IMR-90 (cell line): ENCODE data around the gene CEACAM16. TPM values are rescaled to one million over a fixed set of nuclear protein-coding genes. Genes with fewer than 3 reads are reported as not detected.

Experiments
- ATAC-seq: fragments of 200-7000 bp; cut with Tn5 transposase; 2 replicates; pipeline ENCODE4 v1.9.1; 2020; ENCODE audit warnings: low read depth, mild to moderate bottlenecking, moderate library complexity
- BruUV-seq: library from RNA; stranded (reverse); fragments of 400-500 nt; replicated peaks from 2 replicates; lab custom pipeline; 2021; lab: Mats Ljungman, UMichigan
- CTCF ChIA-PET: fragments of 300-600 bp; formaldehyde crosslinking; extraction: SDS; loops from one replicate; lab custom pipeline; 2021; ENCODE audit warnings: antibody characterized with exemption; lab: Yijun Ruan, JAX
- POLR2A ChIA-PET: fragments of 300-600 bp; sonication (Branson Sonifier 250); formaldehyde crosslinking; loops from one replicate; lab custom pipeline; 2022; ENCODE audit warnings: antibody characterized with exemption; ENCODE audit not compliant: unreplicated experiment; lab: Charles Lee
- DNase-seq: peaks from one replicate; pipeline ENCODE4 v3.0.0; 2013
- H2AFZ ChIP-seq: replicated peaks from 2 replicates; pipeline ENCODE3; 2013; ENCODE audit warnings: low read length, mild to moderate bottlenecking; ENCODE audit not compliant: poor library complexity
- H2AK5ac ChIP-seq: 2 replicates; pipeline ENCODE4 v1.6.1; 2013; ENCODE audit warnings: low read depth, low read length, inconsistent platforms
- H2AK9ac ChIP-seq: replicated peaks from 2 replicates; pipeline ENCODE3; 2013; ENCODE audit warnings: mild to moderate bottlenecking, low read depth, low read length, moderate library complexity; ENCODE audit not compliant: poor library complexity
- H2BK120ac ChIP-seq: 2 replicates; pipeline ENCODE4 v1.6.1; 2013; ENCODE audit warnings: low read depth, low read length, inconsistent platforms
- H2BK15ac ChIP-seq: 3 replicates; pipeline ENCODE4 v1.6.1; 2013; ENCODE audit warnings: low read depth, low read length, inconsistent platforms
- H2BK20ac ChIP-seq: 2 replicates; pipeline ENCODE4 v1.6.1; 2013; ENCODE audit warnings: low read depth, mild to moderate bottlenecking, inconsistent platforms, low read length, moderate library complexity
- H2BK5ac ChIP-seq: 2 replicates; pipeline ENCODE4 v1.6.1; 2013; ENCODE audit warnings: mild to moderate bottlenecking, low read depth, low read length, inconsistent platforms; ENCODE audit not compliant: poor library complexity, severe bottlenecking
- H3K14ac ChIP-seq: replicated peaks from 2 replicates; pipeline ENCODE4 v1.6.1; 2013; ENCODE audit warnings: low read depth, low read length, inconsistent platforms
- H3K18ac ChIP-seq: 2 replicates; pipeline ENCODE4 v1.6.1; 2013; ENCODE audit warnings: low read depth, low read length, control low read depth
- H3K23ac ChIP-seq: 2 replicates; pipeline ENCODE4 v1.6.1; 2013; ENCODE audit warnings: low read depth, low read length, inconsistent platforms
- H3K27ac ChIP-seq: 2 replicates; pipeline ENCODE4 v1.5.1; 2013; ENCODE audit warnings: mild to moderate bottlenecking, control low read depth, low read length; ENCODE audit not compliant: insufficient read depth
- H3K27me3 ChIP-seq: 2 replicates; pipeline ENCODE4 v1.6.1; 2013; ENCODE audit warnings: low read length; ENCODE audit not compliant: control insufficient read depth, insufficient read depth
- H3K36me3 ChIP-seq: 2 replicates; pipeline ENCODE4 v1.6.1; 2013; ENCODE audit warnings: low read length, mixed read lengths; ENCODE audit not compliant: control insufficient read depth, insufficient read depth
- H3K4ac ChIP-seq: 2 replicates; pipeline ENCODE4 v1.6.1; 2013; ENCODE audit warnings: low read depth, low read length, inconsistent platforms
- H3K4me1 ChIP-seq: 2 replicates; pipeline ENCODE4 v1.6.1; 2013; ENCODE audit warnings: low read length, mixed read lengths; ENCODE audit not compliant: control insufficient read depth, insufficient read depth
- H3K4me2 ChIP-seq: 2 replicates; pipeline ENCODE4 v1.6.1; 2013; ENCODE audit warnings: low read depth, mild to moderate bottlenecking, control low read depth, low read length, moderate library complexity
- H3K4me3 ChIP-seq: 2 replicates; pipeline ENCODE4 v1.5.1; 2013; ENCODE audit warnings: low read depth, mild to moderate bottlenecking, control low read depth, low read length, moderate library complexity; ENCODE audit not compliant: insufficient read depth
- H3K56ac ChIP-seq: 2 replicates; pipeline ENCODE4 v1.6.1; 2013; ENCODE audit warnings: low read length, inconsistent platforms; ENCODE audit not compliant: insufficient read depth; ENCODE audit errors: extremely low read depth
- H3K79me1 ChIP-seq, 2 experiments: 2 replicates each; pipeline ENCODE4 v1.6.1; 2013; ENCODE audit warnings: low read length in 2 of 2, inconsistent platforms in 1 of 2, low read depth in 1 of 2
- H3K9ac ChIP-seq: 2 replicates; pipeline ENCODE4 v1.6.1; 2013; ENCODE audit warnings: low read depth, low read length, control low read depth
- H3K9me1 ChIP-seq: 2 replicates; pipeline ENCODE4 v1.6.1; 2013; ENCODE audit warnings: low read length, inconsistent platforms; ENCODE audit not compliant: insufficient read depth
- H3K9me3 ChIP-seq: 2 replicates; pipeline ENCODE4 v1.6.1; 2013; ENCODE audit warnings: low read length; ENCODE audit not compliant: control insufficient read depth, insufficient read depth
- H4K20me1 ChIP-seq: 2 replicates; pipeline ENCODE4 v1.6.1; 2013; ENCODE audit warnings: low read length, inconsistent platforms; ENCODE audit not compliant: insufficient read depth
- H4K5ac ChIP-seq: 2 replicates; pipeline ENCODE4 v1.6.1; 2013; ENCODE audit warnings: mild to moderate bottlenecking, low read depth, low read length, control low read depth
- H4K8ac ChIP-seq, 2 experiments: 2 replicates each; pipeline ENCODE4 v1.6.1; 2013; ENCODE audit warnings: low read depth in 2 of 2, low read length in 2 of 2, control low read depth in 1 of 2, inconsistent platforms in 1 of 2
- H4K91ac ChIP-seq: 2 replicates; pipeline ENCODE4 v1.6.1; 2013; ENCODE audit warnings: low read depth, low read length, inconsistent platforms; ENCODE audit not compliant: insufficient read depth
- CEBPB ChIP-seq: IDR thresholded peaks from 2 replicates; pipeline ENCODE4 v1.6.1; 2012; ENCODE audit warnings: low read depth, low read length, improper control_type of control experiment
- CHD1 ChIP-seq: IDR thresholded peaks from 2 replicates; pipeline ENCODE4 v1.6.1; 2012; ENCODE audit warnings: low read depth, low read length, improper control_type of control experiment
- MAFK ChIP-seq: IDR thresholded peaks from 2 replicates; pipeline ENCODE4 v1.6.1; 2012; ENCODE audit warnings: low read depth, low read length, improper control_type of control experiment
- MAZ ChIP-seq: IDR thresholded peaks from 2 replicates; pipeline ENCODE4 v1.6.1; 2012; ENCODE audit warnings: low read depth, mild to moderate bottlenecking, low read length, improper control_type of control experiment, moderate library complexity, borderline replicate concordance
- MXI1 ChIP-seq: IDR thresholded peaks from 2 replicates; pipeline ENCODE4 v1.6.1; 2012; ENCODE audit warnings: low read depth, mild to moderate bottlenecking, low read length, moderate library complexity, borderline replicate concordance
- POLR2A ChIP-seq: IDR thresholded peaks from 2 replicates; pipeline ENCODE4 v1.6.1; 2012; ENCODE audit warnings: mild to moderate bottlenecking, low read depth, low read length
- RAD21 ChIP-seq: IDR thresholded peaks from 2 replicates; pipeline ENCODE4 v1.6.1; 2012; ENCODE audit warnings: low read length, improper control_type of control experiment
- RCOR1 ChIP-seq: IDR thresholded peaks from 2 replicates; pipeline ENCODE4 v1.6.1; 2012; ENCODE audit warnings: mild to moderate bottlenecking, low read length, improper control_type of control experiment; ENCODE audit not compliant: insufficient replicate concordance
- RFX5 ChIP-seq: IDR thresholded peaks from 2 replicates; pipeline ENCODE4 v1.8.0; 2012; ENCODE audit warnings: low read depth, mild to moderate bottlenecking, low read length, moderate library complexity
- SMC3 ChIP-seq: fragments of 150-350 bp; IDR thresholded peaks from 2 replicates; pipeline ENCODE4 v1.6.1; 2016; ENCODE audit warnings: low read depth, mild to moderate bottlenecking, antibody characterized with exemption, low read length, moderate library complexity
- WGBS, 2 experiments: methylation state at CpG; one replicate each; pipeline versions ENCODE4 v1.1.5 to v1.1.7; 2013; ENCODE audit warnings: missing lambda C conversion rate in 2 of 2; ENCODE audit not compliant: insufficient read length in 1 of 2; ENCODE audit errors: extremely low coverage in 2 of 2; 5-methylcytosine and 5-hydroxymethylcytosine counted together
- dilution Hi-C: fragments of 300-500 bp; cut with HindIII; formaldehyde crosslinking; loops from one replicate; pipeline ENCODE4 v1.14.3; 2018; ENCODE audit warnings: low sequenced_read_pairs; ENCODE audit not compliant: unreplicated experiment
- in situ Hi-C: fragments of 300-500 bp; cut with MboI; formaldehyde crosslinking; loops from 3 replicates; pipeline ENCODE4 v1.14.3; 2019; ENCODE audit warnings: low sequenced_read_pairs, inconsistent platforms, mixed read lengths
- intact Hi-C: fragments of 100-400 bp; cut with micrococcal nuclease; formaldehyde crosslinking; loops from 2 replicates; pipeline ENCODE4 v1.10.0; 2022
- polyA plus RNA-seq, 3 experiments: library from polyadenylated mRNA; depleted of rRNA; stranded (reverse); fragments of >200 nt; gene quantifications; 2 replicates each; pipeline ENCODE4 v1.2.3, GENCODE V29; 2012; ENCODE audit warnings: low replicate concordance in 1 of 3
- total RNA-seq: library from RNA; depleted of rRNA; stranded (reverse); fragments of >200 nt; gene quantifications from 2 replicates; pipeline ENCODE4 v1.2.3, GENCODE V29; 2012
- TF ChIP-seq, protein P1 (sequence below): fragments of 150-350 bp; IDR thresholded peaks from 2 replicates; pipeline ENCODE4 v1.6.1; 2017; ENCODE audit warnings: mild to moderate bottlenecking, antibody characterized with exemption, low read length, low read depth
- TF ChIP-seq, protein P2 (sequence below): conservative IDR thresholded peaks from 2 replicates; pipeline ENCODE4 v1.5.1; 2012; ENCODE audit warnings: mild to moderate bottlenecking, low read depth, low read length, improper control_type of control experiment

CEACAM16 gene
- total and polyA plus RNA-seq, 2 of the 4 experiments (the other 2 are of a cell fraction), result not detected

DNA sequence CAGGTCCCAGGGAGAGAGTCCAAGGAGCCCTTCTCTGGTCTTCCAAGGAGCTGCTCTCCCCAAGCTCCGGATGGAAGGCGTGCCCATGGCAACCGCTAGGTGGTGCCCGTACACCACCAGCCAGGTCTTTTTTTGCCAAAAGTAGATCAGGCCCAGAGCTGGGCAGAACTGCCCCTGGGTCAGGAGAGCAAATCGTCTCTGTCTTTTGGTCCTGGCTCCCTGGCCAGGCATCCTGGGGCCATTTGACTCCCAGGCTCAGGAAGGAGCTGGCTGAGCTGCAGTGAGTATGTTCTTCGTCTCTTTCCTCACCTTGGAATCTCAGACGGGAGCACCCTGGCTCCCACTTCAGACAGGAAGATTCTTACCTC is 25.0 kb downstream of the CEACAM16 start:
- peaks cover 15% of the 10 kb centered on the region for H3K4me1 ChIP-seq
- no peak overlapping the region for H3K18ac ChIP-seq
- in situ Hi-C loops (loop anchor here (5.0 kb wide), 2 partner anchors 48 to 118 kb away; no protein-coding TSS in a partner anchor), dilution Hi-C loops (no loop called here), intact Hi-C loops (loop anchor here (1.0 to 5.0 kb wide), 3 partner anchors 33 to 120 kb away; no protein-coding TSS in a partner anchor)
- peak overlapping the region; percentile 84 for H2AK5ac ChIP-seq
- H3K9ac ChIP-seq, result peak overlapping the region; percentile 3; the same call in 1 of the 2 replicates
- no peak overlapping the region for H2BK5ac ChIP-seq
- no TSS peak for BruUV-seq
- 0 out of 2 replicates have a peak overlapping the region, but pooled peaks have one; percentile 10 for H3K27ac ChIP-seq
- H3K79me1 ChIP-seq, result no peaks in the 10 kb centered on the region
- no peak overlapping the region for H3K56ac ChIP-seq
- no peaks in the 10 kb centered on the region for H4K20me1 ChIP-seq
- peak; percentile 73 for DNase-seq
- 26% methylated on average over 7 of the region's 7 CpGs; no CpG with 5 or more reads in 1 of the 2 experiments for WGBS, 2 experiments
- H2BK120ac ChIP-seq, result peak overlapping the region; percentile 88
- peak overlapping the region; percentile 3; the same call in 1 of the 2 replicates for H4K5ac ChIP-seq
- peaks cover 7% of the 10 kb centered on the region for H3K9me1 ChIP-seq
- POLR2A ChIA-PET, result interaction anchor here (1.4 kb wide), 1 partner anchor 30 kb away, joined by 3 read pairs; no protein-coding TSS in a partner anchor
- H2AFZ ChIP-seq, result peak overlapping the region; percentile 77
- ATAC-seq, result peak; percentile 96
- H3K9me3 ChIP-seq, result no peaks in the 10 kb centered on the region
- H3K4me3 ChIP-seq, result no peak overlapping the region
- no peak for TF ChIP-seq CHD1
- no peak for TF ChIP-seq RCOR1
- TF ChIP-seq POLR2A, result no peak
- no peak for TF ChIP-seq MAZ
- no peak for TF ChIP-seq CEBPB
- TF ChIP-seq RFX5, result no peak
- peak; percentile 98 for TF ChIP-seq RAD21
- peak; percentile 98 for TF ChIP-seq SMC3
- TF ChIP-seq, protein P1, sequence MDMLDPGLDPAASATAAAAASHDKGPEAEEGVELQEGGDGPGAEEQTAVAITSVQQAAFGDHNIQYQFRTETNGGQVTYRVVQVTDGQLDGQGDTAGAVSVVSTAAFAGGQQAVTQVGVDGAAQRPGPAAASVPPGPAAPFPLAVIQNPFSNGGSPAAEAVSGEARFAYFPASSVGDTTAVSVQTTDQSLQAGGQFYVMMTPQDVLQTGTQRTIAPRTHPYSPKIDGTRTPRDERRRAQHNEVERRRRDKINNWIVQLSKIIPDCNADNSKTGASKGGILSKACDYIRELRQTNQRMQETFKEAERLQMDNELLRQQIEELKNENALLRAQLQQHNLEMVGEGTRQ, result no peak
- TF ChIP-seq MXI1, result no peak
- TF ChIP-seq, protein P2, sequence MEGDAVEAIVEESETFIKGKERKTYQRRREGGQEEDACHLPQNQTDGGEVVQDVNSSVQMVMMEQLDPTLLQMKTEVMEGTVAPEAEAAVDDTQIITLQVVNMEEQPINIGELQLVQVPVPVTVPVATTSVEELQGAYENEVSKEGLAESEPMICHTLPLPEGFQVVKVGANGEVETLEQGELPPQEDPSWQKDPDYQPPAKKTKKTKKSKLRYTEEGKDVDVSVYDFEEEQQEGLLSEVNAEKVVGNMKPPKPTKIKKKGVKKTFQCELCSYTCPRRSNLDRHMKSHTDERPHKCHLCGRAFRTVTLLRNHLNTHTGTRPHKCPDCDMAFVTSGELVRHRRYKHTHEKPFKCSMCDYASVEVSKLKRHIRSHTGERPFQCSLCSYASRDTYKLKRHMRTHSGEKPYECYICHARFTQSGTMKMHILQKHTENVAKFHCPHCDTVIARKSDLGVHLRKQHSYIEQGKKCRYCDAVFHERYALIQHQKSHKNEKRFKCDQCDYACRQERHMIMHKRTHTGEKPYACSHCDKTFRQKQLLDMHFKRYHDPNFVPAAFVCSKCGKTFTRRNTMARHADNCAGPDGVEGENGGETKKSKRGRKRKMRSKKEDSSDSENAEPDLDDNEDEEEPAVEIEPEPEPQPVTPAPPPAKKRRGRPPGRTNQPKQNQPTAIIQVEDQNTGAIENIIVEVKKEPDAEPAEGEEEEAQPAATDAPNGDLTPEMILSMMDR, result peak; percentile 97
- TF ChIP-seq MAFK, result no peak
- H3K14ac ChIP-seq, result peak overlapping the region; percentile 57; the same call in 1 of the 2 replicates
- peak overlapping the region; percentile 84; the same call in 2 of the 3 replicates for H2BK15ac ChIP-seq
- H2AK9ac ChIP-seq, result peak overlapping the region; percentile 73
- CTCF ChIA-PET, result interaction anchor here (0.6 to 3.8 kb wide), 21 partner anchors 12 to 153 kb away, joined by 3 to 71 read pairs (median 4); partner anchors contain the start of gene NECTIN2
- H3K4ac ChIP-seq, result peak overlapping the region; percentile 81
- H4K91ac ChIP-seq, result peak overlapping the region; percentile 60
- no peak overlapping the region for H3K23ac ChIP-seq
- H2BK20ac ChIP-seq, result peak overlapping the region; percentile 84
- no peaks in the 10 kb centered on the region for H3K27me3 ChIP-seq
- no peak overlapping the region for H3K4me2 ChIP-seq
- peak overlapping the region; percentile 44 to 79; a peak in 3 of 4 replicates for H4K8ac ChIP-seq
- no peaks in the 10 kb centered on the region for H3K36me3 ChIP-seq
